K562 (cell line): ENCODE measurements around the gene MSRB3. TPM values are rescaled to one million over a fixed set of nuclear protein-coding genes. Genes with fewer than 3 reads are reported as not detected.

ENCODE experiments used
- ATAC-seq: fragments of 200-7000 bp; cut with Tn5 transposase; 3 replicates; pipeline ENCODE4 v1.9.1; 2020; ENCODE audit warnings: moderate library complexity
- BruUV-seq: library from RNA; stranded (reverse); fragments of 400-500 nt; replicated peaks from 2 replicates; lab custom pipeline; 2021; lab: Mats Ljungman, UMichigan
- CTCF ChIA-PET: fragments of 300-600 bp; formaldehyde crosslinking; extraction: SDS; loops from one replicate; lab custom pipeline; 2021; ENCODE audit warnings: low intra/inter-chr PET ratio; lab: Yijun Ruan, JAX
- POLR2A ChIA-PET: fragments of 300-600, 350-650 bp; sonication (Branson Sonifier 250); formaldehyde crosslinking; extraction: SDS; loops from one replicate; lab custom pipeline; 2021; ENCODE audit warnings: antibody characterized with exemption, inconsistent platforms; lab: Yijun Ruan, JAX
- DNase-seq, 4 experiments: peaks; one replicate each; pipeline versions ENCODE4 v3.0.0 to v3.0.0-alpha.2; 2011 to 2018; ENCODE audit warnings: low spot score in 3 of 4, mixed read lengths in 3 of 4; ENCODE audit errors: extremely low read depth in 1 of 4
- FAIRE-seq: peaks from 2 replicates; lab custom pipeline; 2011; peaks lifted over from hg19 to GRCh38; lab: Jason Lieb, UNC
- H2AFZ ChIP-seq: 2 replicates; pipeline ENCODE4 v1.6.0; 2011; ENCODE audit warnings: low read depth, low read length, control low read depth, inconsistent platforms
- H3K27ac ChIP-seq: fragments of 200-600 bp; 3 replicates; pipeline ENCODE4 v1.8.0; 2011; ENCODE audit warnings: low read depth, mild to moderate bottlenecking, control low read depth, inconsistent platforms, low read length, moderate library complexity, mixed read lengths; ENCODE audit errors: extremely low read depth
- H3K27me3 ChIP-seq, 2 experiments: fragments of 300-600 bp in 1 of 2; 2 replicates in 1 of 2; 3 replicates in 1 of 2; pipeline versions ENCODE4 v1.6.0 to v1.8.0; 2011; ENCODE audit warnings: inconsistent platforms in 2 of 2, low read length in 2 of 2, mild to moderate bottlenecking in 1 of 2, mixed read lengths in 1 of 2, moderate library complexity in 1 of 2; ENCODE audit not compliant: control insufficient read depth in 2 of 2, insufficient read depth in 2 of 2
- H3K36me3 ChIP-seq: fragments of 300-600 bp; 3 replicates; pipeline ENCODE4 v1.8.0; 2011; ENCODE audit warnings: mild to moderate bottlenecking, low read length, inconsistent platforms; ENCODE audit not compliant: control insufficient read depth, insufficient read depth
- H3K4me1 ChIP-seq, 2 experiments: fragments of 200-600 bp in 1 of 2; replicated peaks in 1 of 2; 2 replicates in 1 of 2; 3 replicates in 1 of 2; pipeline versions ENCODE4 v1.5.1 to v1.8.0; 2011; ENCODE audit warnings: inconsistent platforms in 2 of 2, low read length in 2 of 2, mild to moderate bottlenecking in 1 of 2, mixed read lengths in 1 of 2, moderate library complexity in 1 of 2; ENCODE audit not compliant: control insufficient read depth in 2 of 2, insufficient read depth in 2 of 2
- H3K4me2 ChIP-seq: 2 replicates; pipeline ENCODE4 v1.6.1; 2011; ENCODE audit warnings: low read length, control low read depth, inconsistent platforms, mixed read lengths; ENCODE audit not compliant: insufficient read depth
- H3K4me3 ChIP-seq: fragments of 200-600 bp; sonication (generic), shearing (Covaris generic); 2 replicates; pipeline ENCODE4 v1.5.1; 2016; ENCODE audit warnings: control low read depth, inconsistent platforms
- H3K79me2 ChIP-seq: fragments of 200-600 bp; 3 replicates; pipeline ENCODE4 v1.8.0; 2011; ENCODE audit warnings: low read length, inconsistent platforms; ENCODE audit not compliant: control insufficient read depth, insufficient read depth
- H3K9ac ChIP-seq, 2 experiments: 2 replicates each; pipeline versions ENCODE4 v1.6.0 to v1.6.1; 2011; ENCODE audit warnings: low read depth in 2 of 2, low read length in 2 of 2, control low read depth in 1 of 2, inconsistent platforms in 1 of 2, mild to moderate bottlenecking in 1 of 2, mixed read lengths in 1 of 2; ENCODE audit not compliant: insufficient read depth in 1 of 2
- H3K9me1 ChIP-seq: one replicate; pipeline ENCODE4 v1.6.0; 2011; ENCODE audit warnings: inconsistent platforms, mild to moderate bottlenecking, low read length, moderate library complexity; ENCODE audit not compliant: control insufficient read depth, insufficient read depth
- H3K9me3 ChIP-seq: replicated peaks from 2 replicates; pipeline ENCODE4 v1.5.1; 2011; ENCODE audit warnings: low read depth, low read length, inconsistent platforms; ENCODE audit not compliant: control insufficient read depth, insufficient read depth
- H4K20me1 ChIP-seq: replicated peaks from 2 replicates; pipeline ENCODE4 v1.6.1; 2011; ENCODE audit warnings: low read length, inconsistent platforms, mixed read lengths; ENCODE audit not compliant: control insufficient read depth, insufficient read depth
- CCAR2 ChIP-seq: fragments of 200-400 bp; formaldehyde crosslinking; IDR thresholded peaks from 2 replicates; pipeline ENCODE4 v1.6.1; 2017; ENCODE audit warnings: mild to moderate bottlenecking, low read depth, low read length
- CREM ChIP-seq: IDR thresholded peaks from 2 replicates; pipeline ENCODE4 v1.6.1; 2014; ENCODE audit warnings: antibody characterized with exemption, low read depth
- TSHZ1 ChIP-seq: fragments of 250-450 bp; sonication (Bioruptor Pico); IDR thresholded peaks from 2 replicates; pipeline ENCODE4 v1.4.0; 2020; ENCODE audit warnings: mild to moderate bottlenecking, moderate library complexity
- WGBS: fragments of 100-300 bp; shearing (Covaris generic); methylation state at CpG from one replicate; pipeline ENCODE4 v1.1.6; 2016; ENCODE audit warnings: low coverage, mixed read lengths; ENCODE audit not compliant: insufficient coverage; ENCODE audit errors: missing lambda C conversion rate; 5-methylcytosine and 5-hydroxymethylcytosine counted together
- in situ Hi-C: fragments of 300-500 bp; cut with MboI; formaldehyde crosslinking; loops from 4 replicates; pipeline ENCODE4 v1.15.0; 2018; ENCODE audit warnings: inconsistent platforms, mixed read lengths
- intact Hi-C: fragments of 100-400 bp; cut with micrococcal nuclease; formaldehyde crosslinking; loops from 2 replicates; pipeline ENCODE4 v1.14.2; 2022
- polyA plus RNA-seq, 8 experiments: library from polyadenylated mRNA; depleted of rRNA in 4 of 8; stranded (reverse) in 5 of 8; unstranded in 3 of 8; fragments of >200 nt; fragmentation: Nextera tagmentation in 2 of 8; fragmentation: Illumina TruSeq in 1 of 8; extraction: Ambion mirVana in 2 of 8; extraction: Trizol in 1 of 8; gene quantifications; 2 replicates each; pipeline versions ENCODE4 v1.2.1 to v1.2.3, GENCODE V29; 2011 to 2014; ENCODE audit warnings: inconsistent platforms in 1 of 8, missing spikeins in 1 of 8
- total RNA-seq, 7 experiments: library from RNA; depleted of rRNA in 6 of 7; stranded (reverse); fragments of >200 nt in 6 of 7; fragmentation: Illumina TruSeq in 2 of 7; extraction: Trizol in 2 of 7; gene quantifications; 2 replicates each; pipeline versions ENCODE4 v1.2.1 to v1.2.3, GENCODE V29; 2011 to 2021; ENCODE audit warnings: low replicate concordance in 1 of 7

Gene MSRB3
- total and polyA plus RNA-seq, 9 of the 15 experiments (the other 6 are each of a cell fraction or from before 2014, with no cell fraction given) = 0.04 TPM; not detected in 8

DNA sequence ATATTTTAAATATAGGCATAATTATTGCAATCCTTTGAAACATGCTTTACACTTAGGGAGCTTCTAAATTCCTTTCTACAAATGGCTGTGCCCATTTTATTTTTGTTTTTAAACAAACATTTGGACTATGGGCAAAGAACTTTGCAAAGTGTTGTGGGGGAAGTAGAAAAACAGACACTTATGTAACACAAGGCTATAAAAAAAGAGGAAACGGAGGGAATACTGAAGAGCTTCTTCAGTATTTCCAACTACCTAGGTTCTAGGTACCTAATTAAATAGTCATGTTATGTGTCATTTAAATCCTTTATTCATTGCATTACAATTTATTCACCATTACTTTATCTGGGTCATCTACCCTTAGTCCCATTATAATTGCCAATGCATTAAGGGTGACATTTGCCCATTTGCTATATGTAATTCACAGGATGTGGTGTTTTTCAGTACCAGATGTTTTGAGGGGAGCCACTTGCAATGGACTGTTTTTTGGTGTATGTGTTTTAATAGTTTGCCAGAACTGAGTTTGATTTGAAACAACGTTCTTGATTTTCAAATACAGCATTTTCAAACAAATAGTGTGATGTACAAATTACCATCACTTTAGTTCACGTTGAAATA, 1.5 kb upstream of the MSRB3 start:
- in situ Hi-C loops = no loop called here
- Histone ChIP-seq H3K36me3 (no peaks in the 10 kb centered on the region), H2AFZ (no peak overlapping the region), H3K4me3 (no peak overlapping the region), H3K79me2 (no peaks in the 10 kb centered on the region), H4K20me1 (0 out of 2 replicates have a peak, but pooled peaks cover 2% of the 10 kb centered on the region), H3K27me3 (peaks cover 20 to 25% of the 10 kb centered on the region in 2 experiments), H3K4me1 (peaks cover 0 to 14% of the 10 kb centered on the region in 2 experiments; a peak in 2 of 5 replicates), H3K9me1 (no peaks in the 10 kb centered on the region), H3K4me2 (no peak overlapping the region), H3K27ac (no peak overlapping the region), H3K9ac (no peak overlapping the region), H3K9me3 (no peaks in the 10 kb centered on the region)
- POLR2A ChIA-PET = interaction anchor here (1.3 kb wide), 1 partner anchor 13 kb away, joined by 3 read pairs; no protein-coding TSS in a partner anchor
- DNase-seq (no peak), ATAC-seq (no peak), FAIRE-seq (no peak)
- intact Hi-C loops = no loop called here
- WGBS = 0% methylated on average over 3 of the region's 3 CpGs
- TF ChIP-seq TSHZ1 (no peak), CREM (no peak), CCAR2 (no peak)
- no TSS peak for BruUV-seq
- CTCF ChIA-PET = no interaction called here
